Fibroblast of lung (primary cell): Measurements from ENCODE around the gene CYS1. TPM values are rescaled to one million over a fixed set of nuclear protein-coding genes. Genes with fewer than 3 reads are reported as not detected.

Experiments used
- DNase-seq, 2 donors: peaks; one replicate each; pipeline versions ENCODE4 v3.0.0 to v3.0.0-alpha.2; 2010; ENCODE audit warnings: low read depth in 2 of 2
- H2AFZ ChIP-seq: 2 replicates; pipeline ENCODE4 v1.5.1; 2012; ENCODE audit warnings: low read length, control low read depth, inconsistent platforms
- H3K27ac ChIP-seq: 2 replicates; pipeline ENCODE4 v1.5.1; 2011; ENCODE audit warnings: low read length, control low read depth; ENCODE audit not compliant: insufficient read depth
- H3K27me3 ChIP-seq: 2 replicates; pipeline ENCODE4 v1.5.1; 2011; ENCODE audit warnings: mild to moderate bottlenecking, low read length; ENCODE audit not compliant: control insufficient read depth, insufficient read depth
- H3K36me3 ChIP-seq: 2 replicates; pipeline ENCODE4 v1.5.1; 2011; ENCODE audit warnings: low read length; ENCODE audit not compliant: control insufficient read depth, insufficient read depth
- H3K4me1 ChIP-seq: 2 replicates; pipeline ENCODE4 v1.5.1; 2011; ENCODE audit warnings: low read length; ENCODE audit not compliant: control insufficient read depth, insufficient read depth; ENCODE audit errors: extremely low read depth
- H3K4me2 ChIP-seq: 2 replicates; pipeline ENCODE4 v1.5.1; 2011; ENCODE audit warnings: low read length, control low read depth; ENCODE audit not compliant: insufficient read depth; ENCODE audit errors: extremely low read depth
- H3K4me3 ChIP-seq, 4 experiments: fragments of 200-600 bp in 1 of 4; sonication (generic) in 1 of 4; replicated peaks in 1 of 4; 2 replicates each; pipeline ENCODE4 v1.5.1; 2011 to 2016; ENCODE audit warnings: low read length in 4 of 4, low read depth in 3 of 4, mild to moderate bottlenecking in 3 of 4, control low read depth in 2 of 4, inconsistent platforms in 1 of 4, mixed read lengths in 1 of 4; ENCODE audit not compliant: insufficient read depth in 1 of 4; ENCODE audit errors: control extremely low read depth in 1 of 4
- H3K79me2 ChIP-seq: 2 replicates; pipeline ENCODE4 v1.5.1; 2012; ENCODE audit warnings: mild to moderate bottlenecking, low read length, inconsistent platforms; ENCODE audit not compliant: control insufficient read depth, insufficient read depth
- H3K9ac ChIP-seq: 2 replicates; pipeline ENCODE4 v1.5.1; 2011; ENCODE audit warnings: mild to moderate bottlenecking, low read length, control low read depth; ENCODE audit not compliant: insufficient read depth
- H3K9me3 ChIP-seq: 2 replicates; pipeline ENCODE4 v1.5.1; 2012; ENCODE audit warnings: low read depth, low read length; ENCODE audit not compliant: control insufficient read depth, insufficient read depth
- H4K20me1 ChIP-seq: 2 replicates; pipeline ENCODE4 v1.5.1; 2011; ENCODE audit warnings: low read length; ENCODE audit not compliant: control insufficient read depth, insufficient read depth; ENCODE audit errors: extremely low read depth
- EZH2 ChIP-seq: IDR thresholded peaks from 2 replicates; pipeline ENCODE4 v1.5.1; 2012; ENCODE audit warnings: low read length, control low read depth, mild to moderate bottlenecking; ENCODE audit errors: missing control alignments
- polyA plus RNA-seq, 2 donors: library from polyadenylated mRNA; depleted of rRNA in 1 of 2; stranded (reverse) in 1 of 2; unstranded in 1 of 2; fragments of >200 nt; gene quantifications; 2 replicates each; pipeline ENCODE4 v1.2.1, GENCODE V29; 2011 to 2012; ENCODE audit warnings: missing spikeins in 1 of 2
- total RNA-seq: library from RNA; depleted of rRNA; stranded (reverse); fragments of >200 nt; gene quantifications from 2 replicates; pipeline ENCODE4 v1.2.1, GENCODE V29; 2014
- TF ChIP-seq, protein P1 (sequence below), 2 donors: IDR thresholded peaks in 1 of 2; conservative IDR thresholded peaks in 1 of 2; 1 replicate in 1 of 2; 2 replicates in 1 of 2; pipeline ENCODE4 v1.5.1; 2011 to 2012; ENCODE audit warnings: low read length in 2 of 2, control low read depth in 1 of 2, inconsistent platforms in 1 of 2, low read depth in 1 of 2, mild to moderate bottlenecking in 1 of 2

The CYS1 gene
- total and polyA plus RNA-seq, 2 donors (not counting 1 experiment from before 2014, with no cell fraction given) = 0.31 to 5.1 TPM

DNA sequence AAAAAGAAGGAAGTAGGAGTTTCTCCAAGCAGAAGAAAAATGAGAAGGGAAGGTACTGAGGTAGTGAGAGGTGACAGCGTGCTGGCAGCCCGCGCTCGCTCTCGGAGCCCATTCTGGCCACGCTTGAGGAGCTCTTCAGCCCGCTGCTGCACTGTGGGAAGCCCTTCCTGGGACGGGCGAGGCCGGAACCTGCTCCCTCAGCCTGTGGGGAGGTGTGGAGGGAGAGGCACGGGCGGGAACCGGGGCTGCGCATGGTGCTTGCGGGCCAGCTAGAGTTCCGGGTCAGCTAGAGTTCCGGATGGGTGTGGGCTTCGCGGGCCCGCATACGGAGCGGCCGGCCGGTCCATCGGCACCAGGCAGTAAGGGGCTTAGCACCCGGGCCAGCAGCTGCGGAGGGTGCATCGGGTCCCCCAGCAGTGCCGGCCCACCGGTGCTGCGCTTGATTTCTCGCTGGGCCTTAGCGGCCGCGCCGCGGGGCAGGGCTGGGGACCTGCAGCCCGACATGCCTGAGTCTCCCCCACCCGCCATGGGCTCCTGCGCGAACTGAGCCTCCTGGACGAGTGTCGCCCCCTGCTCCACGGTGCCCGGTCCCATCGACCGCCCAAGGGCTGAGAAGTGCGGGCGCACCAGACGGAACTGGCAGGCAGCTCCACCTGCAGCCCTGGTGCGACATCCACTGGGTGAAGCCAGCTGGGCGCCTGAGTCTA, 11.1 kb upstream of the CYS1 start:
- Histone ChIP-seq H3K27me3 (peaks cover 28% of the 10 kb centered on the region), H3K36me3 (no peaks in the 10 kb centered on the region), H3K27ac (no peak overlapping the region), H3K4me2 (no peak overlapping the region), H3K4me1 (no peaks in the 10 kb centered on the region), H3K9me3 (no peaks in the 10 kb centered on the region), H3K79me2 (no peaks in the 10 kb centered on the region), H2AFZ (no peak overlapping the region), H3K9ac (no peak overlapping the region), H4K20me1 (no peaks in the 10 kb centered on the region), H3K4me3 (no peak overlapping the region)
- DNase-seq = no peak
- TF ChIP-seq, protein P1, sequence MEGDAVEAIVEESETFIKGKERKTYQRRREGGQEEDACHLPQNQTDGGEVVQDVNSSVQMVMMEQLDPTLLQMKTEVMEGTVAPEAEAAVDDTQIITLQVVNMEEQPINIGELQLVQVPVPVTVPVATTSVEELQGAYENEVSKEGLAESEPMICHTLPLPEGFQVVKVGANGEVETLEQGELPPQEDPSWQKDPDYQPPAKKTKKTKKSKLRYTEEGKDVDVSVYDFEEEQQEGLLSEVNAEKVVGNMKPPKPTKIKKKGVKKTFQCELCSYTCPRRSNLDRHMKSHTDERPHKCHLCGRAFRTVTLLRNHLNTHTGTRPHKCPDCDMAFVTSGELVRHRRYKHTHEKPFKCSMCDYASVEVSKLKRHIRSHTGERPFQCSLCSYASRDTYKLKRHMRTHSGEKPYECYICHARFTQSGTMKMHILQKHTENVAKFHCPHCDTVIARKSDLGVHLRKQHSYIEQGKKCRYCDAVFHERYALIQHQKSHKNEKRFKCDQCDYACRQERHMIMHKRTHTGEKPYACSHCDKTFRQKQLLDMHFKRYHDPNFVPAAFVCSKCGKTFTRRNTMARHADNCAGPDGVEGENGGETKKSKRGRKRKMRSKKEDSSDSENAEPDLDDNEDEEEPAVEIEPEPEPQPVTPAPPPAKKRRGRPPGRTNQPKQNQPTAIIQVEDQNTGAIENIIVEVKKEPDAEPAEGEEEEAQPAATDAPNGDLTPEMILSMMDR (conservative IDR thresholded peaks at IDR 0.05 in 1 of 2, IDR thresholded peaks at IDR 0.05 in 1 of 2; ENCODE audit: low read depth in 1 of 2, low read length in 2 of 2) = no peak
- no peak for TF ChIP-seq EZH2

DNA sequence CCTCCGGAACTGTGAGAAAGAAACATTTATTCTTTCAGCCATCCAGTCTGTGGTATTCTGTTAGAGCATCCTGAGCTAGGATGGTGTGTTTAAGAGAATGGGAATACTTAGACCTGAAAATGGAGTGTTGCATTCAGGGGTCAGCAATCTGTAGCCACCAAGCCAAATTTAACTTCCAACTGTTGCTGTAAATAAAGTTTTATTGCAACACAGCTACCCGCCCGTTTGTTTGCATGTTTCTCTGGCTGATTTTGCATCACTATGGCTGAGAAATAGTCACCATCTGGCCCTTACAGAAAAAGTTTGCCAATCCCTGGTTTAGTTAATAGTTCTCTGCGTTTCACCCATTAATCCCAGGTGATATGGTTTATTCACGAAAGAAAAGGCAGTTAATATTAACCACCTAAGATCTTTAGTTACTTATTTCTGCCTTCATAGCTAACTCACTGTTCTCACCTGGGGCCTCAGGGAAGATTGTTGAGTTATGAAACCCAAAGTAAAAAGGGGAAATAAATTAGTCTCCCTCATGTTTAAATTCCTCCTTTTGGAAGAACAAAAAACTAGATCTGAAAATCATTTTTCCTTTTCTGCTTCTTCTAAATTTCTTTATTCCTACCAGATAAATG, 9.5 kb upstream of the CYS1 start:
- TF ChIP-seq, protein P1 (conservative IDR thresholded peaks at IDR 0.05 in 1 of 2, IDR thresholded peaks at IDR 0.05 in 1 of 2; ENCODE audit: low read depth in 1 of 2, low read length in 2 of 2) = no peak
- TF ChIP-seq EZH2 = no peak
- Histone ChIP-seq H3K9ac (no peak overlapping the region), H3K4me1 (no peaks in the 10 kb centered on the region), H3K4me2 (no peak overlapping the region), H3K27ac (no peak overlapping the region), H3K4me3 (no peak overlapping the region), H2AFZ (no peak overlapping the region), H3K79me2 (no peaks in the 10 kb centered on the region), H4K20me1 (no peaks in the 10 kb centered on the region), H3K27me3 (peaks cover 32% of the 10 kb centered on the region), H3K36me3 (no peaks in the 10 kb centered on the region), H3K9me3 (no peaks in the 10 kb centered on the region)
- DNase-seq = no peak

DNA sequence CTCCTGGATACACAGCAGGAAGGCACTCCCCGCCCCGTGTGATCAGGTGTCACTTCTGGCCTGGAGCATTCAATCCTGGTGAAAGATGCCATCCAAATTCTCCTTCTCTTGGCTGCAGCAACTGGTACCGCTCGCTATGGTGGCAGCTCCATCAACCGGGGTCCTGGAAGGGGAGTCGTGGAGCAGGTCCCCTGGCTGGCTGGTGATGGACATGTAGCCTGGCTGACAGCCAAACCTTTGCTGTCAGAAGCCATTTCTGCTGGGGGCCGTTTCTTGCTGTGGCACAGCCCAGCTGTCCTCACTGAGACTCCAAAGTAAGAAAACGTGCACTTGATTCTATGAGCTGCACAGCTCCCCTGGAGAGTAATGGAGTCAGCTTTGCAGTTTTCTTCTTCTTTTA, 7.1 kb upstream of the CYS1 start:
- Histone ChIP-seq H2AFZ (no peak overlapping the region), H3K27me3 (peaks cover 40% of the 10 kb centered on the region), H3K4me3 (no peak overlapping the region), H3K4me1 (no peaks in the 10 kb centered on the region), H3K9me3 (no peaks in the 10 kb centered on the region), H3K4me2 (no peak overlapping the region), H3K27ac (no peak overlapping the region), H4K20me1 (no peaks in the 10 kb centered on the region), H3K36me3 (no peaks in the 10 kb centered on the region), H3K79me2 (no peaks in the 10 kb centered on the region), H3K9ac (no peak overlapping the region)
- DNase-seq = no peak
- no peak for TF ChIP-seq EZH2
- TF ChIP-seq, protein P1 (conservative IDR thresholded peaks at IDR 0.05 in 1 of 2, IDR thresholded peaks at IDR 0.05 in 1 of 2; ENCODE audit: low read depth in 1 of 2, low read length in 2 of 2) = no peak
